SW 1271 (cell line): ENCODE results near the gene C9orf78.
"Not testable (repeated sequence)": the region's sequence is repeated elsewhere in the genome, so short reads cannot be mapped to it uniquely, and the experiment has no call there.

Source experiments
- DNase-seq, 2 experiments: peaks; one replicate each; lab custom pipeline; 2025; lab: John Stamatoyannopoulos, UW

Gene C9orf78

DNA sequence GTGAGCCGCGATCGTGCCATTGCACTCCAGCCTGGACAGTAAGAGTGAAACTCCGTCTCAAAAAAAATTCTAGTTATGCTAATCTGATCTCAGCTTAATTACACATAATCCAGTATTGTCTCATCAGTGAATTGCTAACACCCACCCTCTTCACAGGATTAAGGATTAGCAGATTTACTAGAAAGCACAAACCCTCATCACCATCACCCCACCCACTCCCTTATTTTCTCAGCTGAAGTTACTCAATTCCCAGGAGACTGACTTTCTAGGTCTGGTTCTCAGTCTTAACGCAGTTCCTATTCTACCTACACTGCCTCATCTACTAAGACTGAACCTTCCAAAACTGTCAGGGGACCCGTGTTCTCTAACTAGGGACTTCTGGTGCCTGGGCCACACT is 23.1 kb downstream of the C9orf78 start:
- DNase-seq, result no peak

DNA sequence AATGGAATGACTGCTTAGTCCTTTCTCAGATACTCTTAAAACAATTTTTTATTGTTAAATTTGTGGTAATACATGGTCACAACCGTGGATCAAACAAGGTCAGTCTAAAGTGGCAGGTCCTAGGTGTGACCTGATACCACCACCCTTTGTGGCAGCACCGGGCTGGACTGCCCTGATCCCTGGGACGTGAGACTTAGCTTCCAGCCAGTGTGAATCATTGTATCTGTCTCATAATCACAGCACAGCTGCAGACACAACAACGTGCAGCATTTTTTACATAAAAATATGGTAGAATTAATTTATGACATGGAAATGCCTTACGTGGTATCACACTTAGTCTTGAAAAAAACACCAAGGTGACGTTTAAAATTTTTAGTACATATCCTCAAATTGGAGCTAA is 24.3 kb downstream of the C9orf78 start:
- no peak for DNase-seq

DNA sequence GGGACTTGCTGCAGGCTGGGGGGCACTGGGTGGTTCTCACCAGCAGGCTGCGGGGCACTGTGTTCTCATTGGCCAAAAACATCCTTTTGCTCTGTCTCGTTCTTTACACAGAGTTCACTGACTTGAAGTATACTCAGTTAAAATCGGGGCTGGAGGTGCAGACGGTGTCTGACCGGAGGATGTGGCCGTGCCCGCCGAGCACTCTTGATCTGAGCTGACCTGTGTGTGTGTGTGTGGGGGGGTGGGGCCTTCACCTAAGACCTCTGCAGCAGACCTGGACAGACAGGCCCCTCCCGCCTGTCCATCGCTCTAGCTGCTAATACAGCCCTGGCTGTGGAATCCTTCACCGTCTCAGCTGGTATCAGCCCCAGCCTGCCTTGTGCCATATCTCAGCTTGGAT is 25.0 kb downstream of the C9orf78 start:
- no peak for DNase-seq

DNA sequence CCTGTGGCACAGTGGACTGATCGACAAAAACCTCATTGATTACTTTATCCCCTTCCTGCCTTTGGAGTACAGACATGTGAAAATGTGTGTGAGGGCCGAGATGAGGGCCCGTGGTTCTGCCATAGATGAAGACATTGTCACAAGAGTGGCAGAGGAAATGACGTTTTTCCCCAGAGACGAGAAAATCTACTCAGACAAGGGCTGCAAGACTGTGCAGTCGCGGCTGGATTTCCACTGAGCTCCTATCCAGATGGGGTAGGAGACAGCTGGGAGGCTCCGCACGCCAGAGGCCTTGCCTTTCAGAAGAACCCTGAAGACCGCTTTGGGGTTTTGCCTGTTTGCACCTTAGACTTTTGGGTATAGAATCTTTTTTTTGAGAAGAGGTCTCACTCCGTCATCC is 25.7 kb downstream of the C9orf78 start:
- DNase-seq, result no peak

DNA sequence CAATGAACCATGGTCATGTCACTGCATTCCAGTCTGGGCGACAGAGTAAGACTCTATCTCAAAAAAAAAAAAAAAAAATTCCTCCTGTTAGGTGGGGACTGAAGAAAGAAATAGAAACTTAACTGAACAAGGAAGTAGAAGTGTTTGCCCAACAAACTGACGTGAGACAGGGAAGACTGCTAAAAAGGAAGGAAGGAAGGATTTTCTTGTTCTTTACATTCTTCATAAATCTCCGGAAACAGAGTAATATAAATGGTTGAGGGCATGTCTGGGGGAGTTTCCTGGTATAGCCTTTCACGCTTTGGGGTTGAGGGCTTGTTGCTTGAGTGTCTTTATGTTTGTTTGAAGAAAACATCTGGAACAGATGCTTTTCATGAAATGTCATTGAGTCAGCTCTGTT is 29.0 kb downstream of the C9orf78 start:
- no peak for DNase-seq

DNA sequence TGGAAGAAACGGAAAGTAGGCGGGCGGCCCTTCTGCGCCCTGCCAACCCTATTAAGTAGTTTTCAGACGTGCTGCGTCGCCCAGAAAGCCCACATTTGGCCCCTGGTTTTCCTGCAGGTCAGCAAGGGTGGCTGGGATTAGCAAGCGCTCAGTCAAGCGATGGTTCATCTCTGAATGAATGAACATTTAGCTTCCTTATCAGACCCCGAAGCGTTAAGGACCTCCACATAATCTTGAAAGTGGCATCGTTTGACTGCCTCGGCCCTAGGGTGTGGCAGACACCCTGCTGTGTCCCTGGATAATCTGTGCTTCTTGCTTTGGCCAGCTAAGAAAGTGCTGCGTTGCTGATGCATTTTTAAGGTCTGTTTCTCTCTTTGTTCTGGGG is 31.4 kb downstream of the C9orf78 start:
- DNase-seq, result no peak

DNA sequence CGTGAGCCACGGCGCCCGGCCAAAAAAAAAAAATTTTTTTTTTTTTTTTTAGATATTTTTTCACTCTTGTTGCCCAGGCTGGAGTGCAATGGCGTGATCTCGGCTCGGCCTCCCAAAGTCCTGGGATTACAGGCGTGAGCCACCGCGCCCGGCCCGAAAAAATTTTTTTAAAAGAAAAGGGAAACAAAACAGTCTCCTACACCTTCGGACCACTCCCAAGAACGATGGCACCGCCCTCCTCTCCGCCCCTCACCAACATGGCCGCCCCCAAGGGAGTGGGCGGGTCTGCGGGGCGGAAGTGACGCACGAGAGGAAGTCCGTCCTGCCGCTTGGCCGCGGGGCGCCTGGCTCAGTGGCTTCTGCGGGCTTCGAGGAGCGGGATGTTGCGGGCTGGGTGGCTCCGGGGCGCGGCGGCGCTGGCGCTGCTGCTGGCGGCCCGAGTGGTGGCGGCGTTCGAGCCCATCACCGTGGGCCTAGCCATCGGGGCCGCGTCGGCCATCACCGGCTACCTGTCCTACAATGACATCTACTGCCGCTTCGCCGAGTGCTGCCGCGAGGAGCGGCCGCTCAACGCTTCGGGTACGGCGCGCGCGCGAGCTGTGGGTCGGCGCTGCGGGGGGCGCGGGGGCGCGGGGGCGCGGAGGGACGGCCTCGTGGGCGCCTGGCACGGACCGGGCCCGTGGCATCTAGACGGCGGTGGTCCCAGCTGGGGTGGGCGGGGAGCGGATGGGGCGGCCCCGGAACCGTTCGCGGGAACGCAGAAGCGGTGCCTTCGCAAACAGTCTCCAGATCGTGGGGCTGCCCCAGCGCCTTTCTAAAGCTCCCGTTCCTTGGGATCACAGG is 32.0 kb downstream of the C9orf78 start, which contains the start of gene TOR1B:
Gene TOR1B (plus strand): TSS at position 352 of the 843 bp plus-strand sequence. CDS start 29 bp downstream, at position 381.
- peak; percentile 79 to 91 for DNase-seq

DNA sequence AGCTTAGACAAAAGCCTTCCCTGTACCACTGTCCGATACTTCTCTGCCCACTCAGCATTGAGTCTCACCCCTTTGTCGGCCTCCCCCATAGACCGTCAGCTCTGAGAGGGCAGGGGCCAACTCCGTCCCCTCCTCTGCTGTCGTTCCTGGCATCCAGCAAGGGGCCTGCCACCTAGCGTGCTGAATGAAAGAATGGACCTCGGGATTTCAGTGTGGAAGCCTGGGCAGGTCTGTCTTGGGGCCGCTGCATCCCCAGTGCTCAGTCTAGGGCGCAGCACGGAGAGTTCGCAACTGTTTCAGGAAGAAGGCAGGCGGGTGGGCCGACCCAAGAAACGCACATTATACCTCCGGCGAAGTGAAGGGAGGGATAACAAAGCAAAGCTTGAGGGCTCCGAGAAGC is 33.6 kb downstream of the C9orf78 start:
- no peak for DNase-seq

DNA sequence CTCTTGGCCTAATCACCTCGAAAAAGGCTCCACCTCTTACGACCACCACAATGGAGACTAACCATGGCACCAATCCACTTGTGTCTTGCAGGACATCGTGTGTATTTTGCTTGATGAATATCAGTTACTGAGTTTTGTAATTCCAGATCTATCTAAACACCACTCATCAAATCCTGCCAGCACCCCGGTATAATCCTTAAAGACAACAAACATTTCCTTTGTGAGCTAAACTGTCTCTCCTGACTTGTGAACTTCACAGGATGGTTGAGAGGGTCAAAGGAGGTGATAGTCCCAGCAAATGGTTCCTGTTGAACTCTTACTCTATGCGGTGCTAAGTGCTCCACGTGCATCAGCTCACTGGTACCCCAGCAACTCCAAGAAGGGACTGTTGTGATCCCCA is 36.1 kb downstream of the C9orf78 start:
- DNase-seq, result no peak

DNA sequence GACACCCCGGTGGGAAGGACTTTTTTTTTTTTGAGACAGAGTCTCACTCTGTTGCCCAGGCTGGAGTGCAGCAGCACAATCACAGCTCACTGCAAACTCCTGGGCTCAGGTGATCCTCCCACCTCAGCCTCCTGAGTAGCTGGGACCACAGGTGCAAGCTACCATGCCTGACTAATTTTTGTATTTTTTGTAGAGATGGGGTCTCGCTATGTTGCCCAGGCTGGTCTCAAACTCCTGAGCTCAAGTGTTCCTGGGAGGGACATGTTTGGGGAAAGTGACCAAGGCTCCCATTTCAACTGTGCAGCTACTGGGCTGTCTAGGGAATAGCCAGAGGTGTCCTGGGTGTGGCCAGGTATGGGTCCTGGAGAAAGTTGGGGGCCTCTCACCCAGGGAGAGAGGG is 39.0 kb downstream of the C9orf78 start:
- DNase-seq, result not testable (repeated sequence)

DNA sequence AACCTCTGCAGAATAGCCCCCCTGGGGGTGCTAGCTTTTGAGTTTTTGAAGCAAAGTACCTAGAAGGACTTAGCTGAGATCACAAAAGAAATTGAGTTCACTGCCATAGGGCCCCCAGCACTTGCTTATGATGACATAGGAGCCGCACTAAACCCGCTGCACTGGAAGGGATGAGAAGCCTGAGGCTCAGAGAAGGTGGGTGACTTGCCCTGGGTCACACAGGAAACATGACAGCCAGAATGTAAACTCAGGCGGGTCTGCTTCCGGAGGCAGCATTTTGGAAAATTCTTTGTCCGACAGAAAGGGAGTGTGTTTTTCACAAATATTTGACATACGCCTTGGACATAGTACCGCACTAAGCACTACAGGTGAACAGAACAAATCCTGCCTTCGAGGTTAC is 40.5 kb downstream of the C9orf78 start:
- no peak for DNase-seq

DNA sequence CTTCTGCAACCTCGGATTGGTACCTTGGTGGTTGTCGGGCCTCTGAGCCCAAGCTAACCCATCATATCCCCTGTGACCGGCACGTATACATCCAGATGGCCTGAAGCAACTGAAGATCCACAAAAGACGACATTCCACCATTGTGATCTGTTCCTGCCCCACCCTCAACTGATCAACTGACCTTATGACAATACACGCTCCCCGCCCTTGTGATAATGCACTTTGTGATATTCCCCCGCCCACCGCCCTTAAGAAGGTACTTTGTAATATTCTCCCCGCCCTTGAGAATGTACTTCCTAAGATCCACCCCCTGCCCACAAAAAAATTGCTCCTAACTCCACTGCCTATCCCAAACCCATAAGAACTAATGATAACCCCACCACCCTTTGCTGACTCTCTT is 48.6 kb downstream of the C9orf78 start:
- no peak for DNase-seq

DNA sequence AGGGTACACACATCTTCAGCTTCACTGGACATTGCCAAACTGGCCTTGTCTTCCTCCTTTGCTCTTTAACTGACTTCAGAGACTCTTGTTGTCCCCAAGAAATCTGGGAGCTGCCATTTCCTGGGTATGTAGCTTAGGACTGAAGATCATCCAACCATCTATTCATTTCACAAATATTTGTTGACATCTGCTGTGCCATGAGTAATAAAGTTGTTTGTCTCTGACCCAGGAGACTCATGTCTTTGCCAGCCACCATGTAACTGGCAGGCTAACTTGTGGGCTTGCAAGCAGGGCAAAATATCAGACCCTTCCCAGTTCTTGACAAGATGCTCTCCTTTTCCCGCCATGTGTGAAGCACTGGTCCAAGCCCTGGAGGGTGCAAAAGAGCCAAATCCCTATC is 49.2 kb downstream of the C9orf78 start:
- DNase-seq, result no peak

DNA sequence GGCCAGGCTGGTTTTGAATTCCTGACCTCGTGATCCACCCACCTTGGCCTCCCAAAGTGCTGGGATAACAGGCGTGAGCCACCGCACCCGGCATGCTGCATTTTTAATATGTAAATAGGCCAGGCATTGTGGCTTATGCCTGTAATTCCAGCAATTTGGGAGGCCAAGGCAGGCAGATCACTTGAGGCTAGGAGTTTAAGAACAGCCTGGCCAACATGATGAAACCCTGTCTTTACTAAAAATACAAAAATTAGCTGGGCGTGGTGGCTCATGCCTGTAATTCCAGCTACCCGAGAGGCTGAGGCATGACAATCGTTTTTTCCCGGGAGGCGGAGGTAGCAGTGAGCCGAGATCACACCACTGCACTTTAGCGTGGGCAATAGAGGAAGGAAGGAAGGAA is 50.1 kb downstream of the C9orf78 start:
- DNase-seq, result not testable (repeated sequence)

DNA sequence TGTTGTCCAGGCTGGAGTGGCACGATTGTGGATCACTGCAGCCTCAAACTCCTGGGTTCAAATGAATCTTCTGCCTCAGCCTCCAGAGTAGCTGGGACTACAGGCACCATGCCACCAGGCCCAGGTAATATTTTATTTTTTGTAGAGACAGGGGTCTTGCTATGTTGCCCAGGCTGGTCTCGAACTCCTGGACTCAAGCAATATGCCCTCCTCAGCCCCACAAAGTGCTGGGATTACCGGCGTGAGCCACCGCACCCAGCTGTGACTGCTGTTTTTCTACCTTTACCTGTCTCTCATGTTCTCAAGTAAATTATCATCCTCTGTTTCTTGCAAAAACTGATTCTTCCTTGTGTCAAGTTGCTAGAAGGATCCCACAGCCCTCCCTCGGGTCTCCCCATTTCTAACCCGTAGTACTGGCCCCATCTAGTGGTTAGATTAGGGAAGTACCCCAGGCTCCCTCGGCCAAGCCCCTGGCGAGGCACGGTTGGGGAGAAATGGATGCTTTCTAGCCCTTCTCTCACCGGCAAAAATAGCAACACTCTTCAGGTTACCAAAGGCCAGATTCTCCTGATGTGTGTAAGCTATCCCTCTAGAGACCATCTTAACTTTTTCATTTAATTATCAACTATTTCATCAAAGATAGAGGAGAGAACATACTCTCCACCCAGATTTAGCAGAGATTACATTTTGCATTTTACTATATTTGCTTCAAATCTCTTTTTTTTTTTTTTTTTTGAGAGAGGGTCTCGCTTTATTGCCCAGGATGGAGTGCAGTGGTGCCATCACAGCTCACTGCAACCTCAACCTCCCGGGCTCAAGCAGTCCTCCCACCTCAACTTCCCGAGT is 51.3 kb downstream of the C9orf78 start:
- DNase-seq, result peak; percentile 32 to 76

DNA sequence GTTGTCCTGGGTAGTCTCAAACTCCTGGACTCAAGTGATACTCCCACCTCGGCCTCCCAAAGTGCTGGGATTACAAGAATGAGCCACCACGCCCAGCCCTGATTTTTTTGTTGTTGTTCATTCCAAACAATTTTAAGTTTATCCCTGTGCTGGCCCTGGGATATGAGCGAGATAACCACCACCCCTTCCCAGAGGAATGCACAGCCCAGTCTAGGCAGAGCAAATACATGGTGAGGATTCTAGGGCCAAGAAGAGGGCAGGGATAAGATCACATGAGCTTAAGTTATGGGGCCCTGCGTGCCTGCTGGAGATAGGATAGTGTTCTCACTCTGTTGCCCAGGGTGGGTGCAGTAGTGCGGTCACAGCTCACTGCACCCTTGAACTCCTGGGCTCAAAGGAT is 53.1 kb downstream of the C9orf78 start:
- no peak for DNase-seq

DNA sequence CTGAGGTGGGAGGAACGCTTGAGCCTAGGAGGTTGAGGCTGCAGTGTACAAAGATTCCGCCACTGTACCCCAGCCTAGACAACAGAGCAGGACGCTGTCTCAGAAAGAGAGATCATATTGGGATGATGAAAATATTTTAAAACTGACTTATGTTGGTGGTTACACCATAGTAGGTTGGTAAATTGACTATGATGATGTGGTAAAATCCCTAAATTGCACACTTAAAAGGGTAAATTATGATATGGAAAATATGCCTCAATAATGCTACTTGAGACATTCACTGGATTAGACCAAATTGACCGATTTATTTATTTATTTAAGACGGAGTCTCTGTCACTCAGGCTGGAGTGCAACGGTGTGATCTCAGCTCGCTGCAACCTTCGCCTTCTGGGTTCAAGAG is 53.9 kb downstream of the C9orf78 start:
- DNase-seq, result no peak

DNA sequence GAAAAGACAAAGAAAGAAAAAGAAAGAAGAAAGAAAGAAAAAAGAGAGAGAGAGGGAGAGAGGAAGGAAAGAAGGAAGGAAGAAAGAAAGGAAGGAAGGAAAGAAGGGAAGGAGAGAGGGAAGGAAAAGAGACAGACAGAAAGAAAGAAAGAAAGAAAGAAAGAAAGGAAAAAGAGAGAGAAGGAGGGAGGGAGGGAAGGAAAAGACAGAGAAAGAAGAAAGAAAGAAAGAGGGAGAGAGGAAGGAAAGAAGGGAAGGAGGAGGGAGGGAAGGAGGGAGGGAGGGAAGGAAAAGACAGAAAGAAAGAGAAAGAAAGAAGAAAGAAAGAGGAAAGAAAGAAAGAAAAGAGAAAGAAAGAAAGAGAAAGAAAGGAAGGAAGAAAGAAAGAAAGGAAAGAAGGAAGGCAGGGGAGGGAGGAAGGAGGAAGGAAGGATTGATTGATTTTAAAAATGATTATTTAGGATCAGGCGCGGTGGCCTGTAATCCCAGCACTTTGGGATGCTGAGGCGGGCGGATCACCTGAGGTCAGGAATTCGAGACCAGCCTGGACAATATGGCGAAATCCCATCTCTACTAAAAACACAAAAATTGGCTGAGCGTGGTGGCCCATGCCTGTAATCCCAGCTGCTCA is 55.4 kb downstream of the C9orf78 start:
- DNase-seq, result no peak

DNA sequence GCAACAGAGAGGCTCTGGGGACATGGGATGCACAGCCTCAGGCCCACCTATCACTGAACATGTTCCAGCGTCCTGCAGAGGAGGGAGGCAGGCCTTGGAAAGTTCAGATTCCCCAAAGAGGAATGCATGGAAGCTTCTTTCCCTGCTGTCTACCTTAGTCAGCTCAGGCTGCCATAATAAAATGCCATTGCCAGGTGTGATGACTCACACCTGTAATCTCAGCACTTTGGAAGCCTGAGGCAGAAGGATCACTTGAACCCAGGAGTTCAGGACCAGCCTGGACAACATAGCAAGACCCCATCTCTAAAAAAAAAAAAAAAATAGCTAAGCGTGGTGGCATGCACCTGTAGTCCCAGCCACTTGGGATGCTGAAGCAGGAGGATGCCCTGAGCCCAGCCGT is 56.6 kb downstream of the C9orf78 start:
- DNase-seq, result no peak

DNA sequence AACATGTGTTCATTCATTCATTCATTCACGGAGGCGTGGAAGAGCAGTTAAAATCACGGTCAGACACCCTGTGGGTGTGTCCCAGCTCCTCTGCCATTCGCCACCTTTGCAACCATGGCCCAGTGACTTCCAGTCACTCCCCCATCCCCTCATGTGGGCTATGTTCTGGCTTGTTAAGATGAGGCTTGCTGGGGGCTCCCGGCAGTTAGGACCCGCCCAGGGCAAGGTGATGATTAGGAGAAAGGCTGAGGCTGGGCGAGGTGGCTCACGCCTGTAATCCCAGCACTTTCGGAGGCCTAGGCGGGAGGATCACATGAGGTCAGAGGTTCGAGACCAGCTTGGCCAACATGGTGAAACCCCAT is 57.3 kb downstream of the C9orf78 start:
- no peak for DNase-seq
